NT2/D1 (cell line): ENCODE data around the gene PGLYRP2.
"Not testable (repeated sequence)": the region's sequence is repeated elsewhere in the genome, so short reads cannot be mapped to it uniquely, and the experiment has no call there.

Experiments used
- DNase-seq: peaks from one replicate; pipeline ENCODE4 v3.0.0-alpha.2; 2011; ENCODE audit warnings: low read depth, low spot score
- H3K27me3 ChIP-seq: 2 replicates; pipeline ENCODE4 v1.6.0; 2011; ENCODE audit warnings: mild to moderate bottlenecking; ENCODE audit not compliant: insufficient read length, insufficient read depth
- H3K36me3 ChIP-seq: 2 replicates; pipeline ENCODE4 v1.6.1; 2011; ENCODE audit warnings: mild to moderate bottlenecking, low read length, mixed read lengths; ENCODE audit not compliant: insufficient read depth, insufficient read length
- H3K4me1 ChIP-seq: 2 replicates; pipeline ENCODE4 v1.5.1; 2011; ENCODE audit not compliant: insufficient read depth, insufficient read length
- H3K4me3 ChIP-seq: 2 replicates; pipeline ENCODE4 v1.5.1; 2011; ENCODE audit warnings: low read depth; ENCODE audit not compliant: insufficient read length
- H3K9ac ChIP-seq: 2 replicates; pipeline ENCODE4 v1.6.0; 2011; ENCODE audit warnings: low read depth; ENCODE audit not compliant: insufficient read length
- H3K9me3 ChIP-seq: 2 replicates; pipeline ENCODE4 v1.5.1; 2011; ENCODE audit warnings: mild to moderate bottlenecking, low read length; ENCODE audit not compliant: insufficient read depth
- SUZ12 ChIP-seq: IDR thresholded peaks from 2 replicates; pipeline ENCODE4 v1.6.1; 2011; ENCODE audit not compliant: insufficient read length, insufficient read depth; ENCODE audit errors: extremely low read depth
- YY1 ChIP-seq: IDR thresholded peaks from 2 replicates; pipeline ENCODE4 v1.6.1; 2011; ENCODE audit not compliant: insufficient read length, insufficient read depth
- ZNF274 ChIP-seq: IDR thresholded peaks from 2 replicates; pipeline ENCODE4 v1.6.1; 2011; ENCODE audit warnings: mild to moderate bottlenecking, low read depth, low read length

Gene PGLYRP2

DNA sequence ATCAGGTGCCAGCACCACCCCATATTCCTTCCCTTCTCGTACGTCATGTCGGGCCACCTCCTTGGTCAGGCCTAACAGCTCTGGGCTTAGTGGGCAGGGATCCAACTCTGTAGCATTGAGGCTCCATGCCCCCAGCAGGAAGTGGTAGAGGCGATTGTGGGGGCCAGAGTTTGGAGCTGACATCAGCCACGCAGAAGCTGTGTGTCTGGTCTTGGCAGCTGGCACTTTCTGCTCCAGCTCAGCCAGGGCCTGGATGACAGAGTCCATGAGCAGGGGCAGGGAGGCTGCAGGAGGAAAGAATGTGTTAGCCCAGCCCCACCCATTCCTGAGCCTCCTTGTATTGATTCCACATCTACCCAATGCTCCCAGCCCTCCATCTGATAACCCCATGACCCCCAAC, 3.0 kb downstream of the PGLYRP2 start:
- no peaks in the 10 kb centered on the region for H3K36me3 ChIP-seq
- TF ChIP-seq ZNF274: no peak
- no peak for TF ChIP-seq YY1
- TF ChIP-seq SUZ12: no peak
- no peaks in the 10 kb centered on the region for H3K9me3 ChIP-seq
- no peak for DNase-seq
- H3K9ac ChIP-seq: no peak overlapping the region
- no peak overlapping the region for H3K4me3 ChIP-seq
- peaks cover 13% of the 10 kb centered on the region for H3K27me3 ChIP-seq
- H3K4me1 ChIP-seq: peaks cover 6% of the 10 kb centered on the region

DNA sequence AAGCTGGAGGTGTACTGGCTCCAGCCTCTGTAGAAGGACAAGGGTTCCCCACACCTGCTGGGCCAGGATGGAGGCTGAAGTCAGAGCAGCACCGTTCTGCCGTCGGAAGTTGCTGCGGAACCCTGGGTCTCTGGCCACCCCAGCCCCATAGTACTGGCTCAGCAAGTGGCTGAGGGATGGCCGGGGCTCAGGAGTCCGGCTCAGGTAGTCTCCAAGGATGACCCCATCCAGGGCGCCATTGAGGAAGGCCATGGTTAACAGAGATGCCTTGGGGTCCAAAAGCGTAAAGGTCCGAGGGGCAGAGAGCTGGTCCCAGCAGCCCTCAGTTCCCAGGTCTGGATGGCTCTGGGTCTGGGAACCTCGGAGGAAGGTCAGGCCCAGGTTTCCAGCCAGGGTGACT, 3.7 kb downstream of the PGLYRP2 start:
- no peak for DNase-seq
- no peak overlapping the region for H3K9ac ChIP-seq
- no peaks in the 10 kb centered on the region for H3K36me3 ChIP-seq
- TF ChIP-seq YY1 (no peak), ZNF274 (no peak), SUZ12 (no peak)
- no peaks in the 10 kb centered on the region for H3K9me3 ChIP-seq
- H3K4me3 ChIP-seq: no peak overlapping the region
- peaks cover 4% of the 10 kb centered on the region for H3K4me1 ChIP-seq
- peaks cover 13% of the 10 kb centered on the region for H3K27me3 ChIP-seq

DNA sequence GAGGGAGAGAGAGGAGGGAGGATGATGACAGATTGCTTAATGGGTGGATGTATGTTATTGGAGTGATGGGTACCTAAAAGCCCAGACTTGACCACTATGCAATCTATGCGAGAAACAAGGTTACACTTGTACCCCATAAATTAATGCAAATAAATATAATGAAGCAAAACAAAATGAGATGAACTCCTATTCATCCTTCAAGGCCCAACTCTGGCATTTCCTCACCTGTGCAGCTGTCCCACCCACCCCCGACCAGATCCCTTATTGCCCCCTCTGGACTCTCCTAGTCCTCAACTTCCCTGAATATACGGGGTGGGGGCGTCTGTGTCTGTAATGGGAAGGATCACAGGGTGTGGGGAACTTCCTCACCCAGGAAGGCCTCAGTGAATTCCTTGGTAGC, 4.1 kb downstream of the PGLYRP2 start:
- Histone ChIP-seq H3K4me3 (no peak overlapping the region), H3K27me3 (peaks cover 13% of the 10 kb centered on the region), H3K4me1 (no peaks in the 10 kb centered on the region), H3K9ac (no peak overlapping the region), H3K36me3 (no peaks in the 10 kb centered on the region), H3K9me3 (no peaks in the 10 kb centered on the region)
- no peak for DNase-seq
- no peak for TF ChIP-seq ZNF274

DNA sequence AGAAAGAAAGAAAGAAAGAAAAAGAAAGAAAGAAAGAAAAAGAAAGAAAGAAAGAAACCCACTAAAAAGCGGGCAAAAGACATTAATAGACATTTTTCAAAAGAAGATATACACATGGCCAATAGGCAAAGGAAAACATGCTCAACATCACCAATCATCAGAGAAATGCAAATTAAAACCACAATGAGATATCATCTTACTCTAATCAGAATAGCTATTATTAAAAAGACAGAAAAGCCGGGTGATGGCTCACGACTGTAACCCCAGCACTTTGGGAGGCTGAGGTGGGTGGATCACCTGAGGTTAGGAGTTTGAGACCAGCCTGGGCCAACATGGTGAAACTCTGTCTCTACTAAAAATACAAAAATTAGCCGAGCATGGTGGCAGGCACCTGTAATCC, 5.5 kb downstream of the PGLYRP2 start:
- H3K27me3 ChIP-seq: peaks cover 26% of the 10 kb centered on the region
- not testable (repeated sequence) for H3K4me1 ChIP-seq, H3K9me3 ChIP-seq, H3K4me3 ChIP-seq, DNase-seq, H3K9ac ChIP-seq, H3K36me3 ChIP-seq

DNA sequence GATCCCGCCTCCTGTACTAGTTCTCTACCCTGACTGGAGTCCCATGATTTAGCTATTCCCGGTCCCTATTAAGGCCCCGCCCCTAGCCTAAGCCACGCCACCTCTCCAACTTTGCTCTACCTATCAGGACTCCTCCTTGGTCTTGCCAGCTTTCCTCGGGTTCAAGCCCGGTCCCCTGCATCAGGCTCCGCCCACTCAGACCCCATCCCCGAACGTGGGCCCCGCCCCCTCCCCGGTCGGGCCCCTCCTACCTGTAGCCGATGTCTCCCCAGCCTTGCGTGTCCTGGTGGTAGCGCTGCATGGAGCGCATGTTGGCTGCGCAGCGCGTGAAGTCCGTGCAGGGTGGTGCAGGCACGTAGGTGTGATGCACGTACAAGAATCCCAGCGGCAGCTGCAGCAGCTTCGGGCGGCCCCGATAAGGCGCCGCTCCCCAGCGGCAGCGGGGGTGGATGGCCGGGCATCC, 7.6 kb downstream of the PGLYRP2 start:
- Histone ChIP-seq H3K4me3 (peak overlapping the region; percentile 51), H3K9ac (peak overlapping the region; percentile 23), H3K4me1 (peaks cover 3% of the 10 kb centered on the region), H3K36me3 (no peaks in the 10 kb centered on the region), H3K27me3 (peaks cover 48% of the 10 kb centered on the region), H3K9me3 (no peaks in the 10 kb centered on the region)
- no peak for DNase-seq
- TF ChIP-seq ZNF274 (no peak), YY1 (no peak), SUZ12 (no peak)

DNA sequence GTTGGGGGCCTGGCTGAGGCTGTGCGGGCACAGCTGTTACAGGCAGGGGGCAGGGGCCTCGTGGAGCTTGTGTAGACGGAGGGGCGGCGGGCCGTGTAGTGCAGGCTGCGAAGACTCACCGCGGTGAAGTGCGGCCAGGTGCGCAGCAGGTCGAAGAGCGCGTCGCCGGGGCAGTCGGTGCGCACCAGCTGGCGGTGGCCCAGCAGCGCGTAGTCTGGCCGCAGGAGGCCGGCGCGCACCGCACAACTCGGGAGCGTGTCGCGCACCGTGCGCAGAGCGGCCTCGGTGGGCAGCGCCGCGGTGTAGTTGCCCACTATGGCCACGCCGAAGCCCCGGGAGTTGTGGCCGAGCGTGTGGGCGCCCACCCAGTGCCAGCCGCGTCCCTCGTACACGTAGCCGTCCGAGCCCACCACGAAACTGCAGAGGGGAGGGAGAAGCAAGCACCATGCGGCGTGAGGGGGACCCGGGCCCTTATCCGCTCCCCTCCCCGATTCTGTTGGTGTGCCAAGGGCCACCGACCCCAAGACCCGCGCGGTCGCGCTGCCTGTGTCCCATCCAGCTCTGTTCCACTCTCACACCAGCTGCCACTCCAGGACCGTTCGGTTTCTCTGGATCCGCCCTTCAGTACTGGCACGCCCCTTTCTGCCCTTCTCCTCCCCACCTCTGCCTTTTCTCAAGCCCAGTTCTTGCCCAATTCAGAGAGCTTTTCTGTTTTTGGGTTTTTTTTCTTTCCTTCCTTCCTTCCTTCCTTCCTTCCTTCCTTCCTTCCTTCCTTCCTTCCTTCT, 9.6 kb downstream of the PGLYRP2 start:
- peak overlapping the region; percentile 82 for H3K9ac ChIP-seq
- H3K27me3 ChIP-seq: peaks cover 52% of the 10 kb centered on the region
- no peak for TF ChIP-seq ZNF274
- no peak for TF ChIP-seq YY1
- no peak for TF ChIP-seq SUZ12
- no peaks in the 10 kb centered on the region for H3K9me3 ChIP-seq
- DNase-seq: no peak
- no peaks in the 10 kb centered on the region for H3K36me3 ChIP-seq
- peak overlapping the region; percentile 69 for H3K4me3 ChIP-seq
- peaks cover 3% of the 10 kb centered on the region for H3K4me1 ChIP-seq

DNA sequence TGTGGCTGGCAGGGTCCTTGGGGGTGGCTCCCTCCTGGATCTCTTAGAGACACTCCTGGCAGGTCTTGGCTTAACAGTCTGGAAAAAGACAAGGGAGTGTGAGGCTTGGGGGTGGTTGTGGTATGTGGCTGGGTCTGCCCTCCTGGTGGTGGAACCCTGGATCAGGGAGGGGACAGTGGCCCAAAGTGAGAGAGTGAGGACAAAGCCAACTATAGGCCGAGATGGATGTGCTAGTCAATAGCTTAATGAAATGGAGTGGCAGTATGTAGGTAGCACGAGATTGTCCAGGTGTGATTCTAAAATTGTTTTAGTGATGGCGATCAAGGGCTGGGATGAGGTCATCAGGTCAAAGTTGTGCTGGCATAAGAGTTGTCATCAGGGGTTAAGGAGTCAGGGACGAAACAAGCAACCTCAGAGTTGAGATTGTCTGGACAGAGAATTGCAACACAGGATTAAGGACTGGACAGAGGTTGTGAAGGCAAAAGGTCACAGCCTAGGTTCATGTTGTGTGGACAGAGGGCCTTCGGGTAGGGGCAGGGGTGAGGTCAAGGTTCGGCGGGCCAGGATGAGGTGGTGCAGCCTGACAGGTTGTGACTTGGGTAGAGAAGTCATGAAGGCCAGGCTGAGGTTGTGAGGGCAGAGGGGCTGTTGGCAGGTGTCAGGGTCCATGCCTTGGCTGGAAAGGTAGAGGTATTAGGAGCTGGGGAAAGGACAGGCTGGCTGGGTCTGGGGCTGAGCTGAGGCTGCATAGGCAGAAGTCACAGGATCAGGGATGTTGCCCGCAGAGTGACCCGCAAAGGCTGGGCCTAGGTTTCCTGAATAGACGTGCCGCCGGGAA, 10.4 kb downstream of the PGLYRP2 start:
- H3K27me3 ChIP-seq: peaks cover 52% of the 10 kb centered on the region
- peak overlapping the region; percentile 69 for H3K4me3 ChIP-seq
- TF ChIP-seq YY1 (no peak), SUZ12 (no peak), ZNF274 (no peak)
- DNase-seq: no peak
- peaks cover 3% of the 10 kb centered on the region for H3K4me1 ChIP-seq
- H3K36me3 ChIP-seq: no peaks in the 10 kb centered on the region
- H3K9me3 ChIP-seq: no peaks in the 10 kb centered on the region
- H3K9ac ChIP-seq: no peak overlapping the region
